Stimulated activated memory B cell treated with anti-CD40 and anti-IgM and Interleukin-4, amounts not matched to agents 10 μg/mL and 1 μg/mL and 100 μg/mL, for 72 hours (primary cell): ENCODE data around the gene SLC22A31.
A peak's percentile ranks its signal among the peaks of the same experiment; 100 is the strongest.
"Not testable (repeated sequence)": the region's sequence is repeated elsewhere in the genome, so short reads cannot be mapped to it uniquely, and the experiment has no call there.

Experiments used
- ATAC-seq: fragments of 150-1000 bp; cut with Tn5 transposase; 2 replicates; pipeline ENCODE4 v1.10.0; 2021
- H3K27ac Mint-ChIP-seq: one replicate; pipeline ENCODE4 v1.8.0; 2022; ENCODE audit warnings: mild to moderate bottlenecking, mixed read lengths
- H3K27me3 Mint-ChIP-seq: one replicate; pipeline ENCODE4 v1.8.0; 2022; ENCODE audit warnings: mixed read lengths
- H3K36me3 Mint-ChIP-seq: one replicate; pipeline ENCODE4 v1.8.0; 2022; ENCODE audit warnings: mixed read lengths
- H3K4me1 Mint-ChIP-seq: one replicate; pipeline ENCODE4 v1.8.0; 2022; ENCODE audit warnings: mixed read lengths
- H3K4me3 Mint-ChIP-seq: one replicate; pipeline ENCODE4 v1.8.0; 2022; ENCODE audit warnings: mild to moderate bottlenecking, moderate library complexity, mixed read lengths
- H3K9me3 Mint-ChIP-seq: one replicate; pipeline ENCODE4 v1.8.0; 2022; ENCODE audit warnings: mixed read lengths

Gene SLC22A31

DNA sequence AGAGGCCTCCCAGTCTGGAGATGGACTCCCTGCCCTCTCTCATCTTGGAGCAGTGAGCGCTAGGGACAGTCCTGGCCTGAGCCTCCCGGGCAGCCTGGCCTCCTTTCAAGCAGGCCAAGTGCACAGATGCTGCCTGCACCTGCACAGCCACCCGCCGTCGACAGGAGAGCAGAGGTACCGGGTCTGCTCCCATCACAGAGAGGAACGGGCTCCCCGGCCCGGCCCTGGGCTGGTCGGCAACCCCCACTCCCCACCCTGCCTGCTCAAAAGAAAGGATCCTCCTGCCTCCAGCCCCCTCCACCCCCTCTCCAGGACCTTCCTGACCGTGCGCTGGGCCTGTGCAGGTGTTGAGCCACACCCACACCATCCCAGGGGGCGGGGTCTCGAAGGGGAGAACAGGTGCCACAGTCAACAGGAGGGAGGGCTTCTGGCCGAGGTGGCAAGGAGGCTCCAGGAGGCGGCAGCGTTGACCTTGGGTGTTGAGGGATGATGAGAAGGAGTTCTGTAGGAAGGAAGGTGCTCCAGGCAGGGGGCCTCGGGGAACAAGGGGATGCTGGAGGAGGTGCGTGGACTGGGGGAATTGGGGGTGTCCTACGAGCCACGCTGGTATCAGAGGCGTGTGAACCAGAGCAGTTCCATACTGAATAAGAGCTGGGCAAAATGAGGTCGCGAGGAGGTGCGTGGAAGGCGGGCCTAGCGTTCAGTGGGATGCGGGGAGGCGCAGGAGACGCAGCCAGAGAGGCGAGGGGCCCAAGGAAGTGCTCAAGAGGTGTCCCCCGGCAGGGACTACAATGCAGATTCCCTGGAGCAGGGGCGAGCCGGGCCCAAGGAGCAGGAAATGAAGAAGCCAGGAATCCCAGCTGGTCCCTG lies 29.8 kb downstream of the SLC22A31 start:
- no peak for ATAC-seq
- peaks cover 39% of the 10 kb centered on the region for H3K27me3 Mint-ChIP-seq
- H3K36me3 Mint-ChIP-seq = no peaks in the 10 kb centered on the region
- H3K4me3 Mint-ChIP-seq = peak overlapping the region; percentile 68
- H3K9me3 Mint-ChIP-seq = no peaks in the 10 kb centered on the region
- peaks cover 38% of the 10 kb centered on the region for H3K4me1 Mint-ChIP-seq
- no peak overlapping the region for H3K27ac Mint-ChIP-seq

DNA sequence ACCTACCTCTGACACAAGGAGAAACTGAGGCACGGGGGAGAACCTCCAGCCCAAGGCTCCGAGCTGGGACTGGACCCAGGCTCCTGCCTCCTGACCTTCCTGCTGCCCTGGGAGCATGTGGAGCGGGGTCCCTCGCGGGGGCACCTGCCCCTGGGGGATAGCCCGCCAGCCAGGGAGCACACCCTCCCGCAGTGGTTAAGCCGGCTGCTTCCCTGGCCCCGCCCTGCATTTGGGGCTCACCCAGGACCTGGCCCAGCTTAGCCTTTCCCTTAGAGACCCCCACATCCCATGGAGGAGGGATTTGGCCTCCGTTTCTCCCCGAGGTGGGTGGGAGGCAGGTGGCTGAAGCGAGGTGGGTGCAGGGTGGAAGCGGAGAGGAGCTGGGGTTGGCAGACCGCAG lies 30.6 kb downstream of the SLC22A31 start:
- no peaks in the 10 kb centered on the region for H3K9me3 Mint-ChIP-seq
- H3K27me3 Mint-ChIP-seq = peaks cover 44% of the 10 kb centered on the region
- H3K36me3 Mint-ChIP-seq = no peaks in the 10 kb centered on the region
- peaks cover 44% of the 10 kb centered on the region for H3K4me1 Mint-ChIP-seq
- H3K27ac Mint-ChIP-seq = no peak overlapping the region
- H3K4me3 Mint-ChIP-seq = no peak overlapping the region
- ATAC-seq = no peak

DNA sequence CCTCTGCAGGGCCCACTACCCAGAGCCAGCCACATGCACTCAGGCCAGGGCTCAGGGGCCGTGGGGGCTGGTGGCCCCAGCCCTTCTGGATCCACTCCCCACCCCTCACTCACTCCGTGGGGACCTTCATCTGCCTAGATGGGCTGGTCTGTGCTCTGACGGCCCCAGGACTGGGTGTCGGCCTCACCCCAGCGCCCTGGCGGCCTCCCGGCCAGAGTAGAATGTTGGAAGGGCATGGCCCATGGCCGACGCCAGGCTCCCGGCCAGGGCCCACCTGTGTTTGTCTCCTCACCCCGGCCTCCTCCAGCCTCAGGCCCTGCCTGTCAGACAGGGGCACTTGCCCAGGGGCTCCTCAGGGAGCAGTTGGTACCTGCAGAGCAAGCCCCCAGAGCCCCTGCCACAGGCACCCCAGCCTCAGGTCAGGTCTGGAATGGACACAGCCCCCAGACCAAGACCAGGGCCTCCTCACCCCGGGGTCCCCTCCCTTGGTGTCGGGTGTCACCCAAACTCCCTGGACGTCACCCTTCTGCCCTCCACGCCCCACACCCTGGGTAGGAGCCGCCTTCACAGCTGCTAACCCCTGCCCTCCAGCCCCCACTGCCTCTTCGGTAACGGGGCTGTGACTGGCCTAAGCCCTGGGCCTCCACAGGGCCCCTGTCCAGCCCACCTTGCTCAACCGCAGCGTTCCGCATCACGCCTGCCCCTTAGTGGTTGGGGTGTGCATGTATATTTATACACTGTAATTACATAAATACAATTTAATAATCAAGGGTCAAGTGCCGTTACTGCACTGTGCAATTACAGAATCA lies 31.8 kb downstream of the SLC22A31 start:
- no peak overlapping the region for H3K27ac Mint-ChIP-seq
- no peak overlapping the region for H3K4me3 Mint-ChIP-seq
- H3K27me3 Mint-ChIP-seq = peaks cover 49% of the 10 kb centered on the region
- H3K36me3 Mint-ChIP-seq = no peaks in the 10 kb centered on the region
- no peaks in the 10 kb centered on the region for H3K9me3 Mint-ChIP-seq
- ATAC-seq = no peak
- H3K4me1 Mint-ChIP-seq = peaks cover 55% of the 10 kb centered on the region

DNA sequence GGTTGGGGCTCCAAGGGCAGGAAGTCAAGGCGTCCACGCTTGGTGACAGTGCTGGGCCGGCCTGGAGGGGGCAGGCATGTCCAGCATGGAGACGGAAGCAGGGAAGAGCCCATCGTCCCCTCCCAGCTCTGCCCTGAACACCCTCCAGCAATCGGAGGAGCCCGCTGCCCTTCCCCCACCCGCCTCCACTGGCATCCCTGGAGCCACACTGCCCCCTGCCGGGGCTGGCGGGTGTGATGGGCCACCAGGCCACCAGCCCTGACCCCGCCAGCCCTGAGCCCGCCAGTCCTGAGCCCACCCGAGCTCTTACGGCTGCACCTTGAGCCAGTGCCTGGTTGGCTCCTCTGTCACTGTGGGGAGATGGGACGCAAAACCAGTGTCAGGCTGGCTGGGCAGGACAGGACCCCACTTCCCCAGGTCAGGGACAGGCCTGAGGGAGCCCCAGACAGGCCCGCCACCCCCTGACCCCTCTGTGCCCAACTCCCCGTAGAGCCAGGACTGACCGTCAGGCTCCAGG lies 32.9 kb downstream of the SLC22A31 start:
- no peaks in the 10 kb centered on the region for H3K36me3 Mint-ChIP-seq
- H3K27me3 Mint-ChIP-seq = peaks cover 45% of the 10 kb centered on the region
- peaks cover 57% of the 10 kb centered on the region for H3K4me1 Mint-ChIP-seq
- no peak overlapping the region for H3K27ac Mint-ChIP-seq
- H3K4me3 Mint-ChIP-seq = no peak overlapping the region
- no peaks in the 10 kb centered on the region for H3K9me3 Mint-ChIP-seq
- ATAC-seq = peak; percentile 70

DNA sequence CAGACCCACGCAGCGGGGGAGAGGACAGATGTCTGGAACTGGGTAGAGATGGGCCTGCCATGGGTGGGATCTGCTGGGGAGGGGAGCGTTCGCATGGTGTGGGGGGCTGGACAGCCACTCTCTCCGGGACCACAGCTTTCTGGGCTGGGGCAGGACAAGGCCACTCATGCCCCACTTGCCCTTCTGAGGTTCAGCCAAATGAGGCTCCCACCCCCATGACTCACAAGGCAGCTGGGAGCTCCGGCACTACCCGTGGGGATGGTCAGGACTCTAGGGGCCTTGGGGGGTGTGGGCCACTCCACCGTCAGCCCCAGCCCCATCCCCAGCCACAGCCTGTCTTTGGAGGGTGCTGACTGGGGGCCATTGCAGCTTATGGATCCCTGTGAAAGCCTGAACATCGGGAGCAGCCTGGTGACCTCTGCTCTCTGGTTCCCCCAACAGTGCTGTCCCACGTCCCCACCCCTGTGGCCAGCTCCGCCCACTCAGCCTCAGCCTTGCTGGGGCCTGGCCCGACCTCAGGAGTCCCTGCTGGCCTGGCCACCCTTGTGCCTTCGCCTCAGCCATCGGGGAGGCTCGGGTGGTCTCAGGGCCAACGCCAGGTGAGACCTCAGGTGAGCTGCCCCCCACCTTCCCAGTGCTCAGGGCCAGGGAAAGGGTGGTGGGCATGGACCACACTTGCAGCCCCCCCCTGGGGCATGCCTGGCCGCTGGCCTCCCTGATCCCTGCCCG lies 33.5 kb downstream of the SLC22A31 start:
- H3K4me3 Mint-ChIP-seq = no peak overlapping the region
- H3K36me3 Mint-ChIP-seq = no peaks in the 10 kb centered on the region
- no peaks in the 10 kb centered on the region for H3K9me3 Mint-ChIP-seq
- no peak overlapping the region for H3K27ac Mint-ChIP-seq
- no peak for ATAC-seq
- peaks cover 63% of the 10 kb centered on the region for H3K4me1 Mint-ChIP-seq
- H3K27me3 Mint-ChIP-seq = peaks cover 51% of the 10 kb centered on the region

DNA sequence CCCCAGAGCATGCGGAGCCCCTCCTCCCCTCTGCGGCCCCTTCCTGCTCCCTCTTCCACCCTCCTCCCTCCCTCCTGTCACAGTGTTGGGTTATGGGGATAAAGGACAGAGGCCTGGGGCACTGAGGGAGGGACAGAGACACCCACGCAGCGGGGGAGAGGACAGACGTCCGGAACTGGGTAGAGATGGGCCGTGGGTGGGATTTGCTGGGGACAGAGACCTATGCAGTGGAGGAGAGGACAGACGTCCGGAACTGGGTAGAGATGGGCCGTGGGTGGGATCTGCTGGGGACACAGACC lies 34.7 kb downstream of the SLC22A31 start:
- H3K36me3 Mint-ChIP-seq, H3K4me3 Mint-ChIP-seq, H3K9me3 Mint-ChIP-seq, ATAC-seq: not testable (repeated sequence)
- Mint-ChIP-seq H3K27ac (peak overlapping the region; percentile 29), H3K27me3 (peaks cover 48% of the 10 kb centered on the region), H3K4me1 (peaks cover 62% of the 10 kb centered on the region)

DNA sequence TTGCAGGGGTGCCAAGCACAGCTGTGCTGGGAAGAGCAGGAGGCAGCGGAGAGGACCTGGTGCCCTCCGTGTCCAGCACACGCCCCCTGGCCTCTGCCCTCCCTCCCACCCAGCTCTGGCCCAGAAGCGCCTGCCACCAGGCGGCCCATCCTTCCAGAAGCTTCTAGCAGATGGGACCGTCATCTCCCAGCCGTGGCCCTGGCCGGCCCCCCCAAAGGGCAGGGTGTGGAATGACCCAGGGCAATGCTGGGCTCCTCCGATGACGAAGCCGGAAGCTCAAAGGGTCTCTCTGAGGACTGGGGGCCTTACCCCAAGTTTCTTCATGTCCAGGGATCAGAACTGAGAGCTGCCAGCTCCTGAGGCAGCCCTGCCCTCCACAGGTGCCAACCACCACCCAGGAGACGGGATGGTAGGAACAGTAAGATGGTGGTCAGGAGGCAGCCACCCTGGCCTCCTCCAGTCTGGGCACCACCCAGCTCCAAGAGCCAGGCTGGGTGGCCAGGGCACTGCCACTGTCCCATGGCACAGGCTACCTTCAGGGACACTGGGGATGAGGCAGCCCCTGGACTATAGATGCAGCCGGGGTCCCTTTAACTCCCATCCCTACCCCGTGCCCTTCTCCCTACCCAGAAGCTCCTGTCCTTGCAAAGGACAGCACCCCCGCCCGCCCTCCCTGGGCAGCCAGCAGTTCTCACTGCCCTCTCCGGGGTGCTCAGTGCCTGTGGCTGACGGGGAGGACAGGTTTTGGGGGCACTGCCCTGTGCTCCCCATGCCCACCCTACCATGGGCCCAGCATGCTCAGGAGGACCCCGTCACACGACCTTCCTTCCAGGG lies 35.3 kb downstream of the SLC22A31 start:
- H3K27ac Mint-ChIP-seq = peak overlapping the region; percentile 29
- no peak for ATAC-seq
- H3K4me1 Mint-ChIP-seq = peaks cover 57% of the 10 kb centered on the region

DNA sequence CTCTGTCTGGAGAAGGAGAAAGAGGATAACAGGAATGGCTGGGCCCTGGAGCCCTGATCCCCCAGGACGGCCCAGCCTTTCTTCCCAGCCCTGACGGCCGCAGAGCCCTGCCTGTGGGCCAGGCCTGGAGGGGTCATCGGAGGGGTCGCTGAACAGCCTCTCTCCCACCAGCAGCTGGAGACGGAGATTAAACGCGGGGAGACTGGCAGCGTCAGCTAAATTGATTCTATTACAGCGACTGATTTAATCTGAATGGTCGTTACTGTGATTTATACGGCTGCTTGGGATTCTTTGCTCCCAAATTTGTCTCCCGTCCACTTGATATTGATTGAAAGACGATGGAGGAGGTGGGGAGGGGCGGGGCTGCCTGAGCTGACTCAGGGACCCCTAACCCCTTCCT lies 35.9 kb downstream of the SLC22A31 start:
- Mint-ChIP-seq H3K27me3 (peaks cover 43% of the 10 kb centered on the region), H3K4me1 (peaks cover 57% of the 10 kb centered on the region), H3K9me3 (no peaks in the 10 kb centered on the region), H3K36me3 (no peaks in the 10 kb centered on the region), H3K4me3 (no peak overlapping the region), H3K27ac (peak overlapping the region; percentile 50)
- no peak for ATAC-seq

More for the DNA sequence above, 35.3 kb downstream of the SLC22A31 start:
- H3K4me3 Mint-ChIP-seq = no peak overlapping the region
- H3K27me3 Mint-ChIP-seq = peaks cover 43% of the 10 kb centered on the region
- H3K36me3 Mint-ChIP-seq = no peaks in the 10 kb centered on the region
- no peaks in the 10 kb centered on the region for H3K9me3 Mint-ChIP-seq

DNA sequence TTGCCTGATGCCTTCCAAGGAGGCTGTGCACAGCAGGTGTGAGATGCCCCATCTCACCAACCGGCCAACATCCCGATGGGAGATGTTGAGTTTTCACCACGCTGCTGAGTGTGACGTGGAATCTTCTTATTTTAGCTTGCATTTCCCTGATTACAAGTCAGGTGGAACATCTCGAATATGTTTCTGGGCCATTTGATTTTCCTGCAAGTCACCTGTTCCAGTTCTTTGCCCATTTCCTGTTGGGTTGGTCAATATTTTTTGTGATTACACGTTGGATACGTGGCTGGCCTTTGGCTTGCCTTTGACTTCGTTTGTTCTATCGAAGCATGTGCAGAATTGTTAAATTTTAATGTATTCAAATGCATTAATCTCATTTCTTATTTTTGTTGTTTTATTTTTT lies 37.0 kb downstream of the SLC22A31 start:
- no peak for ATAC-seq
- Mint-ChIP-seq H3K9me3 (no peaks in the 10 kb centered on the region), H3K4me3 (no peak overlapping the region), H3K36me3 (no peaks in the 10 kb centered on the region), H3K27ac (no peak overlapping the region), H3K4me1 (peaks cover 51% of the 10 kb centered on the region), H3K27me3 (peaks cover 32% of the 10 kb centered on the region)

DNA sequence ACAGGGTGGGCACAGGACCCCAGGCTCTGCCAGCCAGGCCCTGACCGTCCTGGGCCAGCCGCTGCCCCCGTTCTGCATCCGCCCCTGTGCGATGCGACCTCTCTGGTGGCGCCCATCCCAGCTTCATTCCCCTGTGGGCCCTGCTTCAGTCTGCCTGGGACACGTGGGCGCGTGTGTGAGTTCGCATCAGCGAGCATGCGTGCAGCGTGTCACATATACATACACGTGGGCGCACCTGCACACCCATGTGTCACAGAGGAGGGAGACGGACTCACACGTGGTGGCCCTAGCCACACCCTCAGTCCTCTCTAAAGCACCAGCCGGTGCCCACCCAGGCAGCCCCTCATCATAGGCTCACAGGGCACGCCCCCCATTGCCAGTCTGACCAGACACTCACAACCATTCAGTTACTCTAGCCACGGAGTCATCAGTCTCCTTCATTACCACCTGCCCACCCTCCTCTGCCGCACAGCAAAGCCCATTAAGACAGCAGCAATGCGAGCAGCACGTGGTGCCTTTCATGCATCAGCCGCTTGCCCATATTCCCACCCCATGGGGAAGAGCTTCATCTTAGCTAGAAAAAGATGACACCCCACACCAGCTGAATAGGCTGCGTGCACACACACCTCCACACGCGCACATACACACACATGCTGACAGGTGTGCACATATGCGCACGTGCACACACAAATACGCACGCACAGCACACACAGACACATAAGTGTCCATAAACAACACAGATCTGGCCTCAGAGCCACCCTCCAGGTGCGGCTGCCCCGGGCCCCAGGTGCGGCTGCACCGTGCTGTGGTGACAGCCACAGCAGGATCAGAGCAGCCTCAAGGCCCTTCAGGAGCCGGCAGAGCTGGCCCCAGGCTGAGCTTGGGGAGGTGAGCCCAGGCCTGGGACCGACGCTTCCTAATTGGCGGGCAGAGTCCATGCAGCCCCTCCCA lies 38.3 kb downstream of the SLC22A31 start:
- ATAC-seq = no peak
- Mint-ChIP-seq H3K36me3 (no peaks in the 10 kb centered on the region), H3K4me3 (no peak overlapping the region), H3K9me3 (no peaks in the 10 kb centered on the region), H3K4me1 (peaks cover 40% of the 10 kb centered on the region), H3K27me3 (peaks cover 28% of the 10 kb centered on the region), H3K27ac (peak overlapping the region; percentile 21)

DNA sequence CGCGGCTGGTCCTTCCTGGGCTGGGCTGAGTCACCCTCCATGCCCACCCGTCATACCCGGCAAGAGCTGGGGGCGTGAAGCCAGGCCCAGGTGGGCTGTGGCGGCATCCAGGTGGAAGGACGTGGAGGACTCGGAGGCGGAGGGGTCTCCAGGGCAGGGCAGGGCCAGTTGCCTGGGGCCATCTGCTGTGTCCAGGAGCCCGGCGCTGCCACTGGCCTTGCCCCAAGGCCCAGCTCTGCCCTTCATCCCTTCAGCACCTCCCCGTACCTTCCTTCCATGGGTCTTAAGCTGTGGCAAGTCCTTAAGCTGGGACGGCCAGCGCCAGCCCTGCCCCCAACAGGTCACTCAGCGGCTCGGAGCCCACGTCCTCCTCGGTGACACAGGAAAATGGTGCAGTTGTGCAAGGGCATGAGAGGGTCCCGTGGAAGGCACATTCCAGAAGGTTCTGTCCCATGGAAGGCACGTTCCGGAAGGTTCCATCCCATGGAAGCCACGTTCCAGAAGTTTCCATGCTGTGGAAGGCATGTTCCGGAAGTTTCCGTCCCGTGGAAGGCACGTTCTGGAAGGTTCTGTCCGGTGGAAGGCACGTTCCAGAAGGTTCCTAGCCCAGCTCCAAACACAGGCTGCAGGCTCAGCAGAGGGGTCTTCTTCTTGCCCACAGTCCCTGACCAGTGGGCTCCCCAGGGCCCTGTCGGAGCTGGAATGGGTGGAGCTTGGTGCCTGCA lies 39.2 kb downstream of the SLC22A31 start:
- no peaks in the 10 kb centered on the region for H3K36me3 Mint-ChIP-seq
- peak overlapping the region; percentile 21 for H3K27ac Mint-ChIP-seq
- H3K4me3 Mint-ChIP-seq = no peak overlapping the region
- H3K4me1 Mint-ChIP-seq = peaks cover 38% of the 10 kb centered on the region
- peaks cover 28% of the 10 kb centered on the region for H3K27me3 Mint-ChIP-seq
- no peak for ATAC-seq
- no peaks in the 10 kb centered on the region for H3K9me3 Mint-ChIP-seq

DNA sequence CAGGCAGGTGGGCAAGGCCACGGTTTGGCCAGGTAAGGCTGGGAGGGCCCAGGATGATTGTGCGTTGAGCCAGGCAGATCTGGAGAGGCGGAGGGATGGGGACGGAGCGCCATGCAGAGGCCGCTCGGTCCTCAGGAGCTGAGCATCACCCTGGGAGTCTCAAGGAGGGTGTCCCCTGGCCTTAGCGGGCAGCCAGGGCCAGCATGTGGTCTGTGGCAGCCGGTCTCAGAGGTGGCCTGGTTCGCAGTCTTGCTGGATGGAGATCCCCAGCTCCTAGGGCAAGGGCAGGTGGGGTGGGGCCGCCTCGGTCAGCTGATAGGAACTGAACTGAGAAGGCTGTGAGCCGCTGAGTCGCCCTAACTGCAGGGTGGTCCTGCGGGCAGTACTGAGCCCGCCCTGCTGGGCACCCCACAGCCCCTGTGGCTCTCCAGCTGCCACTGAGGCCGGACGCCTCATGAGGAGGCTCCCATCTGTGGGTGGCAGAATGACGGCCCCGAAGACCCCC lies 40.4 kb downstream of the SLC22A31 start:
- no peaks in the 10 kb centered on the region for H3K9me3 Mint-ChIP-seq
- H3K27me3 Mint-ChIP-seq = peaks cover 18% of the 10 kb centered on the region
- no peak overlapping the region for H3K4me3 Mint-ChIP-seq
- no peak overlapping the region for H3K27ac Mint-ChIP-seq
- ATAC-seq = no peak
- peaks cover 42% of the 10 kb centered on the region for H3K4me1 Mint-ChIP-seq
- no peaks in the 10 kb centered on the region for H3K36me3 Mint-ChIP-seq
